ENCODE results near the gene NACC2. TPM values are rescaled to one million over a fixed set of nuclear protein-coding genes. Genes with fewer than 3 reads are reported as not detected.
"Not testable (repeated sequence)": the region's sequence is repeated elsewhere in the genome, so short reads cannot be mapped to it uniquely, and the experiment has no call there.

The NACC2 gene
- polyA plus RNA-seq, 1 donor: 11.8 TPM

- H3K27ac ChIP-seq (ENCODE audit: low read length): no peak overlapping the region
- H3K27me3 ChIP-seq (ENCODE audit: control insufficient read depth, insufficient read depth, low read length): no peaks in the 10 kb centered on the region
- no CpG with 5 or more reads among the region's 18 CpGs for WGBS (ENCODE audit: insufficient coverage, low lambda C conversion rate)
- H3K4me3 ChIP-seq (ENCODE audit: low read length): no peak overlapping the region
- H3K9me3 ChIP-seq (ENCODE audit: control insufficient read depth, low read depth, low read length): peaks cover 2% of the 10 kb centered on the region
- H3K36me3 ChIP-seq (ENCODE audit: control insufficient read depth, insufficient read depth, low read length): peaks cover 26% of the 10 kb centered on the region
- H3K4me1 ChIP-seq (ENCODE audit: control insufficient read depth, insufficient read depth, low read length): no peaks in the 10 kb centered on the region
- no peak for DNase-seq
Measured at GRCh38 chr9:136043441-136043991, 51.6 kb downstream of the NACC2 start.

- peaks cover 7% of the 10 kb centered on the region for H3K9me3 ChIP-seq (ENCODE audit: control insufficient read depth, low read depth, low read length)
- H3K27me3 ChIP-seq (ENCODE audit: control insufficient read depth, insufficient read depth, low read length): no peaks in the 10 kb centered on the region
- H3K27ac ChIP-seq (ENCODE audit: low read length): no peak overlapping the region
- DNase-seq: no peak
- H3K36me3 ChIP-seq (ENCODE audit: control insufficient read depth, insufficient read depth, low read length): peaks cover 20% of the 10 kb centered on the region
- H3K4me3 ChIP-seq (ENCODE audit: low read length): no peak overlapping the region
- no CpG with 5 or more reads among the region's 1 CpG for WGBS (ENCODE audit: insufficient coverage, low lambda C conversion rate)
- H3K4me1 ChIP-seq (ENCODE audit: control insufficient read depth, insufficient read depth, low read length): no peaks in the 10 kb centered on the region
Measured at GRCh38 chr9:136042541-136042940, 52.5 kb downstream of the NACC2 start.

GRCh38 chr9:136040848-136041247 lies 54.2 kb downstream of the NACC2 start:
- not testable (repeated sequence) for H3K4me1 ChIP-seq (ENCODE audit: control insufficient read depth, insufficient read depth, low read length); DNase-seq; H3K27me3 ChIP-seq (ENCODE audit: control insufficient read depth, insufficient read depth, low read length); H3K4me3 ChIP-seq (ENCODE audit: low read length); H3K9me3 ChIP-seq (ENCODE audit: control insufficient read depth, low read depth, low read length); H3K27ac ChIP-seq (ENCODE audit: low read length)
- 91% methylated on average over 1 of the region's 2 CpGs for WGBS (ENCODE audit: insufficient coverage, low lambda C conversion rate)
- peaks cover 10% of the 10 kb centered on the region for H3K36me3 ChIP-seq (ENCODE audit: control insufficient read depth, insufficient read depth, low read length)

- 92% methylated on average over 2 of the region's 2 CpGs for WGBS (ENCODE audit: insufficient coverage, low lambda C conversion rate)
- H3K9me3 ChIP-seq (ENCODE audit: control insufficient read depth, low read depth, low read length): peaks cover 7% of the 10 kb centered on the region
- H3K27me3 ChIP-seq (ENCODE audit: control insufficient read depth, insufficient read depth, low read length): no peaks in the 10 kb centered on the region
- no peak overlapping the region for H3K4me3 ChIP-seq (ENCODE audit: low read length)
- H3K27ac ChIP-seq (ENCODE audit: low read length): no peak overlapping the region
- H3K4me1 ChIP-seq (ENCODE audit: control insufficient read depth, insufficient read depth, low read length): no peaks in the 10 kb centered on the region
- H3K36me3 ChIP-seq (ENCODE audit: control insufficient read depth, insufficient read depth, low read length): peaks cover 8% of the 10 kb centered on the region
- no peak for DNase-seq
Measured at GRCh38 chr9:136039488-136039887, 55.6 kb downstream of the NACC2 start.

GRCh38 chr9:136036848-136037247 lies 58.2 kb downstream of the NACC2 start:
- Histone ChIP-seq H3K4me1 (ENCODE audit: control insufficient read depth, insufficient read depth, low read length) (no peaks in the 10 kb centered on the region), H3K4me3 (ENCODE audit: low read length) (no peak overlapping the region), H3K9me3 (ENCODE audit: control insufficient read depth, low read depth, low read length) (peaks cover 7% of the 10 kb centered on the region), H3K27me3 (ENCODE audit: control insufficient read depth, insufficient read depth, low read length) (no peaks in the 10 kb centered on the region), H3K27ac (ENCODE audit: low read length) (no peak overlapping the region), H3K36me3 (ENCODE audit: control insufficient read depth, insufficient read depth, low read length) (peaks cover 10% of the 10 kb centered on the region)
- DNase-seq: no peak
- WGBS (ENCODE audit: insufficient coverage, low lambda C conversion rate): 100% methylated on average over 2 of the region's 2 CpGs

- 100% methylated on average over 3 of the region's 6 CpGs for WGBS (ENCODE audit: insufficient coverage, low lambda C conversion rate)
- H3K4me1 ChIP-seq (ENCODE audit: control insufficient read depth, insufficient read depth, low read length): no peaks in the 10 kb centered on the region
Measured at GRCh38 chr9:136036050-136036449, 59.0 kb downstream of the NACC2 start.

GRCh38 chr9:136031741-136032730 lies 63.1 kb downstream of the NACC2 start:
- no peak overlapping the region for H3K4me3 ChIP-seq (ENCODE audit: low read length)
- H3K4me1 ChIP-seq (ENCODE audit: control insufficient read depth, insufficient read depth, low read length): no peaks in the 10 kb centered on the region
- no peak for DNase-seq
- no peaks in the 10 kb centered on the region for H3K27me3 ChIP-seq (ENCODE audit: control insufficient read depth, insufficient read depth, low read length)
- peaks cover 26% of the 10 kb centered on the region for H3K36me3 ChIP-seq (ENCODE audit: control insufficient read depth, insufficient read depth, low read length)
- H3K9me3 ChIP-seq (ENCODE audit: control insufficient read depth, low read depth, low read length): peaks cover 7% of the 10 kb centered on the region
- 89% methylated on average over 4 of the region's 13 CpGs for WGBS (ENCODE audit: insufficient coverage, low lambda C conversion rate)
- no peak overlapping the region for H3K27ac ChIP-seq (ENCODE audit: low read length)

More at GRCh38 chr9:136036050-136036449, 59.0 kb downstream of the NACC2 start:
- H3K27me3 ChIP-seq (ENCODE audit: control insufficient read depth, insufficient read depth, low read length): no peaks in the 10 kb centered on the region
- H3K27ac ChIP-seq (ENCODE audit: low read length): no peak overlapping the region
- H3K36me3 ChIP-seq (ENCODE audit: control insufficient read depth, insufficient read depth, low read length): peaks cover 13% of the 10 kb centered on the region
- H3K4me3 ChIP-seq (ENCODE audit: low read length): no peak overlapping the region
- no peak for DNase-seq
- H3K9me3 ChIP-seq (ENCODE audit: control insufficient read depth, low read depth, low read length): peaks cover 7% of the 10 kb centered on the region

GRCh38 chr9:136031094-136031493 lies 64.0 kb downstream of the NACC2 start:
- Histone ChIP-seq H3K27me3 (ENCODE audit: control insufficient read depth, insufficient read depth, low read length) (no peaks in the 10 kb centered on the region), H3K36me3 (ENCODE audit: control insufficient read depth, insufficient read depth, low read length) (peaks cover 28% of the 10 kb centered on the region), H3K27ac (ENCODE audit: low read length) (no peak overlapping the region), H3K4me1 (ENCODE audit: control insufficient read depth, insufficient read depth, low read length) (no peaks in the 10 kb centered on the region), H3K4me3 (ENCODE audit: low read length) (no peak overlapping the region), H3K9me3 (ENCODE audit: control insufficient read depth, low read depth, low read length) (peaks cover 7% of the 10 kb centered on the region)
- DNase-seq: no peak
- no CpG with 5 or more reads among the region's 8 CpGs for WGBS (ENCODE audit: insufficient coverage, low lambda C conversion rate)

- Histone ChIP-seq H3K9me3 (ENCODE audit: control insufficient read depth, low read depth, low read length) (peaks cover 7% of the 10 kb centered on the region), H3K4me3 (ENCODE audit: low read length) (no peak overlapping the region), H3K27ac (ENCODE audit: low read length) (no peak overlapping the region), H3K27me3 (ENCODE audit: control insufficient read depth, insufficient read depth, low read length) (no peaks in the 10 kb centered on the region), H3K4me1 (ENCODE audit: control insufficient read depth, insufficient read depth, low read length) (no peaks in the 10 kb centered on the region), H3K36me3 (ENCODE audit: control insufficient read depth, insufficient read depth, low read length) (peaks cover 25% of the 10 kb centered on the region)
- no CpG with 5 or more reads among the region's 12 CpGs for WGBS (ENCODE audit: insufficient coverage, low lambda C conversion rate)
- DNase-seq: no peak
Measured at GRCh38 chr9:136029556-136029955, 65.5 kb downstream of the NACC2 start.

GRCh38 chr9:136028760-136029470 lies 66.2 kb downstream of the NACC2 start:
- no CpG with 5 or more reads among the region's 10 CpGs for WGBS (ENCODE audit: insufficient coverage, low lambda C conversion rate)

More at GRCh38 chr9:136028760-136029470, 66.2 kb downstream of the NACC2 start:
- Histone ChIP-seq H3K27ac (ENCODE audit: low read length) (no peak overlapping the region), H3K36me3 (ENCODE audit: control insufficient read depth, insufficient read depth, low read length) (peaks cover 25% of the 10 kb centered on the region), H3K4me3 (ENCODE audit: low read length) (no peak overlapping the region), H3K9me3 (ENCODE audit: control insufficient read depth, low read depth, low read length) (peaks cover 7% of the 10 kb centered on the region), H3K27me3 (ENCODE audit: control insufficient read depth, insufficient read depth, low read length) (no peaks in the 10 kb centered on the region), H3K4me1 (ENCODE audit: control insufficient read depth, insufficient read depth, low read length) (no peaks in the 10 kb centered on the region)
- DNase-seq: no peak
